Measurements from ENCODE around the gene GJC1. TPM values are rescaled to one million over a fixed set of nuclear protein-coding genes. Genes with fewer than 3 reads are reported as not detected.
A peak's percentile ranks its signal among the peaks of the same experiment; 100 is the strongest.
"Not testable (repeated sequence)": the region's sequence is repeated elsewhere in the genome, so short reads cannot be mapped to it uniquely, and the experiment has no call there.

Gene GJC1
- total and polyA plus RNA-seq, 2 experiments from 2014 or later: 13.6 to 18.4 TPM

GRCh38 chr17:44820631-44821212, 9.4 kb downstream of the GJC1 start:
- H3K4me2 ChIP-seq (ENCODE audit: unreplicated experiment): peak overlapping the region; percentile 84
- in situ Hi-C loops (cut with MboI): no loop called here

GRCh38 chr17:44818508-44818907, 11.6 kb downstream of the GJC1 start:
- H3K9me2 ChIP-seq (ENCODE audit: insufficient read depth); H3K27ac ChIP-seq; H2AFZ ChIP-seq; in situ Hi-C loops (cut with MboI); H3K9ac ChIP-seq; H3K36me3 ChIP-seq (ENCODE audit: low read depth); H3K9me3 ChIP-seq (ENCODE audit: low read depth); H3K4me3 ChIP-seq; H3K27me3 ChIP-seq (replicated peaks; ENCODE audit: insufficient read depth); DNase-seq; H4K20me1 ChIP-seq (ENCODE audit: insufficient read depth): not testable (repeated sequence)
- H3K79me2 ChIP-seq (ENCODE audit: insufficient read depth): peaks cover 89% of the 10 kb centered on the region
- 95 to 98% methylated on average over 6 of the region's 6 CpGs for WGBS, 2 experiments (ENCODE audit: low coverage in 1 of 2, low lambda C conversion rate in 2 of 2, missing lambda C conversion rate in 2 of 2)
- peaks cover 57% of the 10 kb centered on the region for H3K4me1 ChIP-seq (ENCODE audit: insufficient read depth)
- H3K4me2 ChIP-seq (ENCODE audit: unreplicated experiment): peak overlapping the region; percentile 14
- H3F3A ChIP-seq (ENCODE audit: insufficient read depth): peaks cover 49% of the 10 kb centered on the region

More at GRCh38 chr17:44820631-44821212, 9.4 kb downstream of the GJC1 start:
- Histone ChIP-seq H3K27me3 (replicated peaks; ENCODE audit: insufficient read depth) (no peaks in the 10 kb centered on the region), H3K27ac (peak overlapping the region; percentile 78), H3K9me2 (ENCODE audit: insufficient read depth) (no peaks in the 10 kb centered on the region), H4K20me1 (ENCODE audit: insufficient read depth) (no peaks in the 10 kb centered on the region), H3K4me1 (ENCODE audit: insufficient read depth) (peaks cover 45% of the 10 kb centered on the region), H3K9ac (peak overlapping the region; percentile 54), H3K36me3 (ENCODE audit: low read depth) (0 out of 2 replicates have a peak, but pooled peaks cover 4% of the 10 kb centered on the region), H2AFZ (0 out of 2 replicates have a peak overlapping the region, but pooled peaks have one; percentile 19), H3K79me2 (ENCODE audit: insufficient read depth) (peaks cover 93% of the 10 kb centered on the region), H3K9me3 (ENCODE audit: low read depth) (no peaks in the 10 kb centered on the region), H3K4me3 (peak overlapping the region; percentile 61), H3F3A (ENCODE audit: insufficient read depth) (peaks cover 31% of the 10 kb centered on the region)
- peak; percentile 96 for DNase-seq
- TF ChIP-seq EZH2phosphoT487 (IDR thresholded peaks at IDR 0.05; ENCODE audit: insufficient read depth, low read depth): peak; percentile 70; the same call in 1 of the 2 replicates
- no peak for TF ChIP-seq EZH2 (IDR thresholded peaks at IDR 0.05; ENCODE audit: insufficient read depth, poor library complexity, severe bottlenecking)
- WGBS, 2 experiments (ENCODE audit: low coverage in 1 of 2, low lambda C conversion rate in 2 of 2, missing lambda C conversion rate in 2 of 2): 1% methylated on average over 7 of the region's 7 CpGs

- Histone ChIP-seq H3K9ac (no peak overlapping the region), H2AFZ (no peak overlapping the region), H4K20me1 (ENCODE audit: insufficient read depth) (no peaks in the 10 kb centered on the region), H3F3A (ENCODE audit: insufficient read depth) (peaks cover 32% of the 10 kb centered on the region), H3K4me1 (ENCODE audit: insufficient read depth) (peaks cover 35% of the 10 kb centered on the region), H3K4me3 (no peak overlapping the region), H3K9me3 (ENCODE audit: low read depth) (no peaks in the 10 kb centered on the region), H3K36me3 (ENCODE audit: low read depth) (no peaks in the 10 kb centered on the region), H3K79me2 (ENCODE audit: insufficient read depth) (peaks cover 94% of the 10 kb centered on the region), H3K9me2 (ENCODE audit: insufficient read depth) (no peaks in the 10 kb centered on the region), H3K4me2 (ENCODE audit: unreplicated experiment) (no peak overlapping the region), H3K27ac (no peak overlapping the region), H3K27me3 (replicated peaks; ENCODE audit: insufficient read depth) (no peaks in the 10 kb centered on the region)
- in situ Hi-C loops (cut with MboI): no loop called here
- TF ChIP-seq EZH2phosphoT487 (IDR thresholded peaks at IDR 0.05; ENCODE audit: insufficient read depth, low read depth) (no peak), EZH2 (IDR thresholded peaks at IDR 0.05; ENCODE audit: insufficient read depth, poor library complexity, severe bottlenecking) (no peak)
- DNase-seq: no peak
- 97 to 98% methylated on average over 4 of the region's 4 CpGs for WGBS, 2 experiments (ENCODE audit: low coverage in 1 of 2, low lambda C conversion rate in 2 of 2, missing lambda C conversion rate in 2 of 2)
Measured at GRCh38 chr17:44812263-44812662, 17.8 kb downstream of the GJC1 start.

GRCh38 chr17:44808656-44809388, 21.3 kb downstream of the GJC1 start:
- H3K27ac ChIP-seq; H2AFZ ChIP-seq; H3K4me2 ChIP-seq (ENCODE audit: unreplicated experiment); H3K9me2 ChIP-seq (ENCODE audit: insufficient read depth); H3K4me3 ChIP-seq; in situ Hi-C loops (cut with MboI); H3K9ac ChIP-seq; H3K27me3 ChIP-seq (replicated peaks; ENCODE audit: insufficient read depth); H4K20me1 ChIP-seq (ENCODE audit: insufficient read depth); DNase-seq; H3K9me3 ChIP-seq (ENCODE audit: low read depth): not testable (repeated sequence)
- Histone ChIP-seq H3K36me3 (ENCODE audit: low read depth) (peaks cover 16% of the 10 kb centered on the region), H3K4me1 (ENCODE audit: insufficient read depth) (peaks cover 27% of the 10 kb centered on the region), H3F3A (ENCODE audit: insufficient read depth) (peaks cover 22% of the 10 kb centered on the region), H3K79me2 (ENCODE audit: insufficient read depth) (peaks cover 92% of the 10 kb centered on the region)
- WGBS, 2 experiments (ENCODE audit: low coverage in 1 of 2, low lambda C conversion rate in 2 of 2, missing lambda C conversion rate in 2 of 2): 94 to 96% methylated on average over 9 of the region's 9 CpGs

Data from GM23248 (cell line).